Activated CD4-positive, alpha-beta memory T cell treated with anti-CD3 and anti-CD28 coated beads, Interleukin-2, amount 10 ng/mL, durations not matched to agents 7 days and 5 days (primary cell): ENCODE data around the gene RPH3AL. TPM values are rescaled to one million over a fixed set of nuclear protein-coding genes. Genes with fewer than 3 reads are reported as not detected.
"Not testable (repeated sequence)": the region's sequence is repeated elsewhere in the genome, so short reads cannot be mapped to it uniquely, and the experiment has no call there.

Experiments used
- CTCF ChIA-PET: fragments of 350-600 bp; sonication (Branson Sonifier 250); formaldehyde crosslinking; loops from one replicate; lab custom pipeline; 2021; ENCODE audit warnings: antibody characterized with exemption, inconsistent platforms; lab: Charles Lee
- POLR2A ChIA-PET: fragments of 350-600 bp; sonication (Branson Sonifier 250); formaldehyde crosslinking; loops from one replicate; lab custom pipeline; 2021; ENCODE audit warnings: antibody characterized with exemption; lab: Charles Lee
- DNase-seq: peaks from one replicate; pipeline ENCODE4 v3.0.0-alpha.2; 2020
- H3K27ac Mint-ChIP-seq: one replicate; pipeline ENCODE4 v1.8.0; 2021; ENCODE audit warnings: mild to moderate bottlenecking, mixed read lengths
- H3K27me3 Mint-ChIP-seq: one replicate; pipeline ENCODE4 v1.8.0; 2021; ENCODE audit warnings: mixed read lengths
- H3K36me3 Mint-ChIP-seq: one replicate; pipeline ENCODE4 v1.8.0; 2021; ENCODE audit warnings: low read depth, mixed read lengths
- H3K4me1 Mint-ChIP-seq: one replicate; pipeline ENCODE4 v1.8.0; 2021; ENCODE audit warnings: mixed read lengths
- H3K4me3 Mint-ChIP-seq: one replicate; pipeline ENCODE4 v1.8.0; 2021; ENCODE audit warnings: mild to moderate bottlenecking, mixed read lengths
- H3K9me3 Mint-ChIP-seq: one replicate; pipeline ENCODE4 v1.8.0; 2021; ENCODE audit warnings: mixed read lengths
- total RNA-seq, 2 experiments: library from RNA; stranded (reverse); gene quantifications; one replicate each; pipeline ENCODE4 v1.2.3, GENCODE V29; 2021

The RPH3AL gene
- total RNA-seq, 2 experiments from 2014 or later: 2.5 to 2.8 TPM

DNA sequence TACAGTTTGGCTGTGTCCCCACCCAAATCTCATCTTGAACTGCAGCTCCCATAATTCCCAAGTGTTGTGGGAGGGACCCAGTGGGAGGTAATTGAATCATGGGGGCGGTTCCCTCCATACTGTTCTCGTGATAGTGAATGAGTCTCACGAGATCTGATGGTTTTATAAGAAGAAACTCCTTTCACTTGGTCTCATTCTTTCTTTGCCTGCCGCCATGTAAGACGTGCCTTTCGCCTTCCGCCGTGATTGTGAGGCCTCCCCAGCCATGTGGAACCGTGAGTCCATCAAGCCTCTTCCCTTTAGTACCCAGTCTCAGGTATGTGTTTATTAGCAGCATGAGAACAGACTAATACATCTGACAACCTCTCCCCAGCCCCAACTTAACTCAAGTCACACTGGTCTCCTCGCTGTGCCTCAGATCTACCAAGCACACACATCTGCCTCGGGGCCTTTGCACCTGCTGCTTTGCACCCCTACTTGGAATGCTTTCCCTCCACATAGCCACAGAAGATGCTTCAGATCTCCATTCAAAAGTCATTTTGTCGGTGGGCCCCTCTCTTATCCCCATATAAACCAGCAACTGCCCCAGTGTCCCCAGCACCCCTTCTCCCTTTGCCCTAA, 74.4 kb downstream of the RPH3AL start:
- POLR2A ChIA-PET: no interaction called here
- Mint-ChIP-seq H3K27me3 (no peaks in the 10 kb centered on the region), H3K4me3 (no peak overlapping the region), H3K9me3 (no peaks in the 10 kb centered on the region), H3K27ac (no peak overlapping the region), H3K36me3 (no peaks in the 10 kb centered on the region), H3K4me1 (no peaks in the 10 kb centered on the region)
- DNase-seq: no peak
- CTCF ChIA-PET: no interaction called here

DNA sequence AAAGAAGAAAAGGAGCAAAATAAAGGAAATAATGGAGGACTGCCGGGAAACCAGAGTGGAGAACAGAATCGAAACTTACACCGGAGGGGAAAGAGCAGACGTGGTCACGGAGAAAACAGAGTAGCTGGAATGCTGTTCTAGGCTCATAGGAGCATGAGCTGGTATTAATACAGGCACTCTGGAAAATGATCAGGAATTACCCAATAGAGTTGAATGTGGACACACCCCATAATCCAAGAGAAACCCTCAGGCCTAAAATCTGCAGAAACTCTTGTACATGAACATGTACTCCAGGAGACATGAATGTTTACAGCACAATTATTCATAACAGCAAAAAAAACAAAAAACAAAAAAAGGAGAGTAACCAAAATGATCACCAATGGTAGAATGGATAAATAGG, 77.7 kb downstream of the RPH3AL start:
- ChIA-PET CTCF (no interaction called here), POLR2A (no interaction called here)
- H3K27me3 Mint-ChIP-seq: no peaks in the 10 kb centered on the region

DNA sequence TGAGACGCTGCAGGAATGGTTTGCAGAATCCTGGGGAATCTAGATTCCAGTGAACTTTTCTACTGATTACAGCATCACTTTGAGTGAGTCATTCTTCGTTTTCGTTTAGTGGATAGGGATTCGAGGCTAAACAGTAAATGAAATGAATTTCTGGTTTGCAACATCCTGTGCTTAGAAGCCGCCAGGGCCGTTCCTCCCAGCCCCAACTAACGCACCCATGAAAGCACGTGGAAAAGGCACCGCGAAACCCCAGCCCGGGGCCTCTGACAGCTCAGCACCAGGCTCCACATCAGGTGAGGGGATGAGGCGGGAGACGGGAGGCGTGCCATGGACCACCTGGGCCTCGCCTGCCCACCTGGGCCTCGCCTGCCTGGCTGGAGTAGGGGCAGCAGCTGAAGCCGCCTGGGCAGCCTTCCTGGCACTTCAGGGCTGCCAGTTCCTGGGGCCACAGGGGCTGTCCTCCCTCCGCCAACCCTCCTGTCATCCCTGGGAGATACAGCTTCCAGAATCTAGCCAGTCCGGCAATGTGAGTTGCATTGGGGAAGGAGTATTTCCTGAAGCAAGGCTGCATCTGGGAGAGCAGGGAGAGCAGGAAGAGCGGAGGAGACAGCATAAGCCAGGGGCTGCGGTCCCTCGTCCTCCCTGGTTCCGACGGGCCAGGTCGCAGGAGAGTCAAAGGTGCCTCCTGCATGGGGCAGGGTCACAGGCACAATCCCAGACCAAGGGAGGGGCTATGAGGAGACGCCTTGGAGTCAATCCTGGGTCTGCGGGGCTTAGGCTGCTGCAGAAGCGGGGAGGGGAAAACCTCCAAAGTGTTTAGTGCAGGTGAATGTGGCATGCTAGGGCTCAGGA, 78.4 kb downstream of the RPH3AL start:
- Mint-ChIP-seq H3K4me3 (no peak overlapping the region), H3K9me3 (no peaks in the 10 kb centered on the region), H3K36me3 (no peaks in the 10 kb centered on the region), H3K27me3 (no peaks in the 10 kb centered on the region), H3K27ac (no peak overlapping the region), H3K4me1 (no peaks in the 10 kb centered on the region)
- POLR2A ChIA-PET: no interaction called here
- CTCF ChIA-PET: no interaction called here
- DNase-seq: no peak

More for the DNA sequence above, 77.7 kb downstream of the RPH3AL start:
- no peaks in the 10 kb centered on the region for H3K4me1 Mint-ChIP-seq
- DNase-seq: no peak
- no peak overlapping the region for H3K4me3 Mint-ChIP-seq
- no peaks in the 10 kb centered on the region for H3K36me3 Mint-ChIP-seq
- H3K27ac Mint-ChIP-seq: no peak overlapping the region
- H3K9me3 Mint-ChIP-seq: no peaks in the 10 kb centered on the region

DNA sequence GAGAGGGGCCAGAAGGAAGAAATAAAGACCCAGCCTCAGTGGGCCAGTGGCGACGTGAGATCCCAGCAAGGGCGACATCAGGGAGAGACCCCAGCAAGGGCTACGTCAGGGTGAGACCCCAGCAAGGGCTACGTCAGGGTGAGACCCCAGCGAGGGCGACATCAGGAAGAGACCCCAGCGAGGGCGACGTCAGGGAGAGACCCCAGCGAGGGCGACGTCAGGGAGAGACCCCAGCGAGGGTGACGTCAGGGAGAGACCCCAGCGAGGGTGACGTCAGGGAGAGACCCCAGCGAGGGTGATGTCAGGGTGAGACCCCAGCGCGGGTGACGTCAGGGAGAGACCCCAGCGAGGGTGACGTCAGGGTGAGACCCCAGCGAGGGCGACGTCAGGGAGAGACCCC, 79.8 kb downstream of the RPH3AL start:
- H3K4me1 Mint-ChIP-seq, H3K27me3 Mint-ChIP-seq, POLR2A ChIA-PET, CTCF ChIA-PET, DNase-seq, H3K9me3 Mint-ChIP-seq, H3K4me3 Mint-ChIP-seq, H3K36me3 Mint-ChIP-seq, H3K27ac Mint-ChIP-seq: not testable (repeated sequence)

DNA sequence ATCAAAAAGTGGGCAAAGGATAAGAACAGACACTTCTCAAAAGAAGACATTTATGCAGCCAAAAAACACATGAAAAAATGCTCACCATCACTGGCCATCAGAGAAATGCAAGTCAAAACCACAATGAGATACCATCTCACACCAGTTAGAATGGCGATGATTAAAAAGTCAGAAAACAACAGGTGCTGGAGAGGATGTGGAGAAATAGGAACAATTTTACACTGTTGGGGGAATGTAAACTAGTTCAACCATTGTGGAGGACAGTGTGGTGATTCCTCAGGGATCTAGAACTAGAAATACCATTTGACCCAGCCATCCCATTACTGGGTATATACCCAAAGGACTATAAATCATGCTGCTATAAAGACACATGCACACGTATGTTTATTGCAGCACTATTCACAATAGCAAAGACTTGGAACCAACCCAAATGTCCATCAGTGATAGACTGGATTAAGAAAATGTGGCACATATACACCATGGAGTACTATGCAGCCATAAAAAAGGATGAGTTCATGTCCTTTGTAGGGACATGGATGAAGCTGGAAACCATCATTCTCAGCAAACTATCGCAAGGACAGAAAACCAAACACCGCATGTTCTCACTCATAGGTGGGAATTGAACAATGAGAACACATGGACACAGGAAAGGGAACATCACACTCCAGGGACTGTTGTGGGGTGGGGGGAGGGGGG, 80.5 kb downstream of the RPH3AL start:
- H3K9me3 Mint-ChIP-seq, H3K27me3 Mint-ChIP-seq, H3K36me3 Mint-ChIP-seq, DNase-seq, POLR2A ChIA-PET, H3K4me1 Mint-ChIP-seq, H3K4me3 Mint-ChIP-seq, CTCF ChIA-PET, H3K27ac Mint-ChIP-seq: not testable (repeated sequence)

DNA sequence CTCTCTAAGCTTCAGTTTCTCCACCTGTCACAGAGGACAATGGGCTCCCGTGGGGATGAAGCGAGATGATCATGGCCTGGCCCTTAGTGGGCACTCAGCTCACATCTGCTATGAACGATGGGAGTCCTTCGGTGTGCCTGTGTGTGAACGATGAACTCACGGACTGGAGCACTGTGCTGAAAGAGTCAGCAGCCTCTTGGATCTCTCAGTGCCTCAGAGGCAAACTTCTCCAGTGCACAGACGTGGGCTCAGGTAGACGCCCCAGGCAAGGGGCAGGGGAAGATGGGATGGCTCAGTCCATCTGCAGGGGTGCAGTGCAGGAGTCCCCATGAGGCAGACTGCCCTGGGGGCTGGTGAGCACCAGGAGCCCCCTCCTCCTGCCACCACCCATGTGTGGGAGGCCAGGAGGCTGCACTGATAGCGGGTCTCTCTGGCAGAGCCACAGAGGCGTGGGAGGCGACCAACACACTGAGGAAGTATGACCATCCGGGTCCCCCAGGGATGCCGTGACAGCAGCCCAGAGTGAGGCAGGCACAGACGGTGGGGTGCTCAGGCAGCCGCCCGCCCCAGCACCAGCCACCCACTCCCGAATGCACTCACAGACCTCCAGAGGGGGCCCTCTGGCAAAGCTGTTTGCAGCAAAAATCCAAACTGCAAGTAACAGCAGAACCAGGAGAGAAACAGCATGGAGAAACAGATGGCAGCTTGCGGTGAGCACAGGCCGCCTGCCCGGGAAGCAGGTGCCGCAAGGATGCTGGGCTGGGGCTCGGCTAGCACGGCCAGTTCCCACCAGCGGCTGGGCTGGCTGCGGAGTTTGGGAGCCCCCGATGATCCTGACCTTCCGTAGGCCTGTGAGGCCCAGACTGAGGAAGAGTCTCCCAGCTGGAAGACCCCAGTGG, 82.7 kb downstream of the RPH3AL start:
- DNase-seq: no peak
- CTCF ChIA-PET: no interaction called here

DNA sequence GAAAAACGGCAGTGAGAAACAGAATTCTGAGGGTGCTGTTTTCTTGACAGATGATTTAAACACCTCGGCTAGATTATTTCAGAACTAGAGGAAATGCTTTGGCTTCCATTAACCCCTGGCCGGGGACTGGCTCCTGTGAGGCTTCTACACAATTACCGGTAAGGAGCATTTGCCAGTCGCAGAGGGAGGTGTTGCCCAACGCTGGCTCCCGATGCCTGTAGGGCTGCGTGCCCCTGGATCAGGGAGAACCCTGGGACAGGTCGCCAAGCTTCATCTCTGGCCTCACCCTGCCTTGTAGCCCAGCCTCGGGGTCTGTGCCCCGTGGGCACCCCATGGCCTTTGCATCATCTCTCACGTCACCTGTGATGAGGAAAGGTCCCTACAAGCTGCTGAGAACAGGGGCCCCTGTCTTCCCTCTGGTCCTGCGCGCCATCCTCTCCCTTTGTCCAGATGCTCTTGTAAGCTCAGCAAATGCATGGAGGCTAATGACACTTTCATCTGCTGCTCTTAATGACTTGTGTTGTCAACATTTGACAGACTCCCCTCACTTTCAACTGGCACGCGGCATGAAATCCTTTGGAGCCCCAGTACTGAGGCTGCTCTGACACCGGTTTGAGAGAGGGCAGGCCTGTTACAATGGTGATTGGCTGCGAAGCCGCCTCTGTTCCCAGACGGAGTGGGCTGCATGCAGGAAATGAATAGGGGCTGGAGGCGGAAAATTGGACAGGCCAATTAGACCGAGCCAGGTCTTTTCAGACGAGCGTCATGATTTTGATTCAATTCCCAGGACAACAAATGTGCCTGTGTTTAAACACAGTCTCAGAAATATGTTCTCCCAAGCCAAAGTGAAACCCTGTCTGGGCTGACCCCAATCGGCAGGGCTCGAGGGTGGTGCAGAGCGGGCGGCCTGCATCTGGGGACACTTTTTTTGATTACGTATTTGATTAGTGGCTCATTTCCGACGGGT, 85.6 kb downstream of the RPH3AL start:
- no peak overlapping the region for H3K4me3 Mint-ChIP-seq
- ChIA-PET CTCF (no interaction called here), POLR2A (no interaction called here)
- H3K36me3 Mint-ChIP-seq: no peaks in the 10 kb centered on the region
- no peak overlapping the region for H3K27ac Mint-ChIP-seq
- H3K4me1 Mint-ChIP-seq: no peaks in the 10 kb centered on the region
- no peaks in the 10 kb centered on the region for H3K9me3 Mint-ChIP-seq
- DNase-seq: no peak
- peaks cover 2% of the 10 kb centered on the region for H3K27me3 Mint-ChIP-seq

More for the DNA sequence above, 82.7 kb downstream of the RPH3AL start:
- Mint-ChIP-seq H3K27me3 (peaks cover 2% of the 10 kb centered on the region), H3K36me3 (no peaks in the 10 kb centered on the region), H3K9me3 (no peaks in the 10 kb centered on the region), H3K27ac (no peak overlapping the region), H3K4me3 (no peak overlapping the region), H3K4me1 (no peaks in the 10 kb centered on the region)
- POLR2A ChIA-PET: no interaction called here

DNA sequence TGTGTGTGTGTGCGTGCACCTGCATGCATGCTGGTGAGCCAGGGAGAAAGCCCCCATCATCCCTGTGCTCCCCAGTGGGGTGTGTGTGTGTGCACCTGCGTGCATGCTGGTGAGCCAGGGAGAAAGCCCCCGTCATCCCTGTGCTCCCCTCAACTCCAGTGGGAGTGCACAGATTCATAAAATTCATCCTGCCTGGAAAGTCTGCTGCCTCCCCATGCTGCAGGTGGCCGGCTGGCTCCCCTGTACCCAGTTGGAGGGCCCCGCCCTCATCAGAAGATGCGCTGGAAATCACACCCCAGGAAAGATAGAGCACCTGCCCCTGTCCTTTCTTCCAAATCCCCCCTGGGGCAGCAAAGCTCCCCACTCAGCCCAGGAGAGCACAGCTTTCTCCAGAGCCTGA, 86.4 kb downstream of the RPH3AL start:
- H3K27ac Mint-ChIP-seq: no peak overlapping the region
- H3K4me3 Mint-ChIP-seq: no peak overlapping the region
- H3K36me3 Mint-ChIP-seq: no peaks in the 10 kb centered on the region
- no peaks in the 10 kb centered on the region for H3K4me1 Mint-ChIP-seq
- H3K27me3 Mint-ChIP-seq: peaks cover 2% of the 10 kb centered on the region
- ChIA-PET CTCF (no interaction called here), POLR2A (interaction anchor here (0.5 kb wide), 1 partner anchor 467 kb away, joined by 3 read pairs; no protein-coding TSS in a partner anchor)
- DNase-seq: no peak
- H3K9me3 Mint-ChIP-seq: no peaks in the 10 kb centered on the region

DNA sequence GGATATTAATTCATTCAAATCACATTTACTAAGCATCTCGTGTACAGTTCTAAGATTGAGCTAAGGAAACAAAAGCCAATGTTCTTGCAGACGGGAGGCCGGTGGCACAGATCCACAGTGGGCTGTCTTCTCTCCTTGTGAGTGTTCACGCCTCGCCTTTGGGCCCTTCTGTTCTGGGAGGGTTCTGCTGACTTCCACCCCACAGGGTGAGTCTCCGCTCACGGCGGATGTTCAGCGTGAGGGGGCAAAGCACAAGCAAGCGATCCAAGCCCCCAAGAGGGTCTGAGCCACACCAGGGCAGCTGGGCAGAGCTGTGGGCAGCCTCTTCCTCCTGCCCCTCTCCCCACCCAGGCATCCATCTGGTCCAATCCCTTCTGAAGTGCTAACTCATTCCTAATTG, 86.9 kb downstream of the RPH3AL start:
- ChIA-PET POLR2A (interaction anchor here (0.5 kb wide), 1 partner anchor 468 kb away, joined by 3 read pairs; no protein-coding TSS in a partner anchor), CTCF (no interaction called here)
- peaks cover 2% of the 10 kb centered on the region for H3K27me3 Mint-ChIP-seq
- DNase-seq: no peak
- H3K9me3 Mint-ChIP-seq: no peaks in the 10 kb centered on the region
- H3K36me3 Mint-ChIP-seq: no peaks in the 10 kb centered on the region
- no peaks in the 10 kb centered on the region for H3K4me1 Mint-ChIP-seq
- H3K27ac Mint-ChIP-seq: no peak overlapping the region
- no peak overlapping the region for H3K4me3 Mint-ChIP-seq

DNA sequence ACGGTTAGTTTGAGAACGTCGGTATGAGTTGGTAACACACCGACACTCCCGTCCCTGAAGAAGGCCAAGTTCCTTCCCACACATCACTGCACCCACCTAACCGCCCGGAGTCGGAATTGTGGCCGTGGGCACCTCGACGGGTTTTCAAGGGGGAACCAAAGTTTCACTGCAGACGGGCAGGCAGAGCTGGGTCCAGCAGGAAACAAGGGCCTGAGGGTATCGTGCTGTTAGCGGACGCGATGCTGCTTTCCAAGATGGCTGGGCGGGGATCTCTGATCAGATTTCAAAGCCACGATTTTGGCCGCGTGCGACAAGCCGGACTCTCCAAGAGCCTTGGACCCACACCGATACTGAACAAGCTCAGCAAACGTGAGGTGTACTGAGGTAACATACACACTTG, 88.8 kb downstream of the RPH3AL start:
- ChIA-PET CTCF (no interaction called here), POLR2A (no interaction called here)
- Mint-ChIP-seq H3K4me3 (no peak overlapping the region), H3K27ac (no peak overlapping the region), H3K27me3 (peaks cover 2% of the 10 kb centered on the region), H3K36me3 (no peaks in the 10 kb centered on the region), H3K9me3 (no peaks in the 10 kb centered on the region), H3K4me1 (no peaks in the 10 kb centered on the region)
- peak; percentile 9 for DNase-seq

DNA sequence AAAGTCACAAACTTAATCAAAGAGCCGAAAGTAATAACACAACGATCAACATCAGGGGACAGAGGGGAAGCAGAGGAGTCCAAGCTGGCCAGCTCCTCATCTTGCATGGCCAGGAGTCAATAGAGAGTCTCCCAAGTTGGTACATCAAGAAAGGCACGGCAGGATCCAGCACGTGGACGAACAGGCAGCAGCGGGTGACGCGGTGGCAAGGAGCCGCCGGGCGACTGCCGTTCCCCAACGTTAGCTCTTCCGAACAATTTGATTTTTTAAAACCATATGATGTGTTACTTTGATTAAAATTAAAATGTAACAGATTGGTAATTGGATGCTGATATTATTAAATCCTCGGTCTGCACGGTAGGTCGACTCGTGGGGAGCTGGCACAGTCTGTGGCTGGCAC, 89.3 kb downstream of the RPH3AL start:
- no peaks in the 10 kb centered on the region for H3K9me3 Mint-ChIP-seq
- POLR2A ChIA-PET: no interaction called here
- H3K4me1 Mint-ChIP-seq: no peaks in the 10 kb centered on the region
- CTCF ChIA-PET: no interaction called here
- H3K27me3 Mint-ChIP-seq: peaks cover 2% of the 10 kb centered on the region
- H3K4me3 Mint-ChIP-seq: no peak overlapping the region
- DNase-seq: no peak
- no peaks in the 10 kb centered on the region for H3K36me3 Mint-ChIP-seq
- H3K27ac Mint-ChIP-seq: no peak overlapping the region

DNA sequence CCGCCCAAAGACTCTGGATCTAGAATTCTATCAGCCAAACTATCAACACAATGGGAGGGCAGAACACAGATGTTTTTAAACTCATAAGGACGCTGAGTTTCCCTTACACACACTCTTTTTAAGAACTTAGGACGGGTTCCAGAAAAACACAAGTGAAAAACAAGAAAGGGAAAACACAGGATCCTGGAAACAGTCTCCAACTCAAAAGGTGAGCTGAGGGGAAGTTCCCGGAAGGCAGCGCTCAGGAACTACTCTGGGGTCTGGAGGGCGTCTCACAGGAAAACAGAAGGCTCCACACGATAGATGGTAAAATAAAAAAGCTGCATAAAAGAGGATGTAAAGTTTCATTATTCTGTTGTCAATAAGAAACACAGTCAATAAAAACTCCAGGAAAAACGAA, 91.0 kb downstream of the RPH3AL start:
- ChIA-PET POLR2A (no interaction called here), CTCF (no interaction called here)
- no peak for DNase-seq
- H3K36me3 Mint-ChIP-seq: no peaks in the 10 kb centered on the region
- H3K27ac Mint-ChIP-seq: no peak overlapping the region
- H3K4me1 Mint-ChIP-seq: no peaks in the 10 kb centered on the region
- no peak overlapping the region for H3K4me3 Mint-ChIP-seq
- H3K9me3 Mint-ChIP-seq: no peaks in the 10 kb centered on the region
- no peaks in the 10 kb centered on the region for H3K27me3 Mint-ChIP-seq
